HG02870 (cell line): ENCODE results near the gene CLEC4M.

Source experiments
- ATAC-seq: cut with Tn5 transposase; IDR thresholded peaks from one replicate; pipeline ENCODE4 v1.9.1; 2021; ENCODE audit warnings: mild to moderate bottlenecking, moderate library complexity; ENCODE audit not compliant: unreplicated experiment

Gene CLEC4M, protein sequence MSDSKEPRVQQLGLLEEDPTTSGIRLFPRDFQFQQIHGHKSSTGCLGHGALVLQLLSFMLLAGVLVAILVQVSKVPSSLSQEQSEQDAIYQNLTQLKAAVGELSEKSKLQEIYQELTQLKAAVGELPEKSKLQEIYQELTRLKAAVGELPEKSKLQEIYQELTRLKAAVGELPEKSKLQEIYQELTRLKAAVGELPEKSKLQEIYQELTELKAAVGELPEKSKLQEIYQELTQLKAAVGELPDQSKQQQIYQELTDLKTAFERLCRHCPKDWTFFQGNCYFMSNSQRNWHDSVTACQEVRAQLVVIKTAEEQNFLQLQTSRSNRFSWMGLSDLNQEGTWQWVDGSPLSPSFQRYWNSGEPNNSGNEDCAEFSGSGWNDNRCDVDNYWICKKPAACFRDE

GRCh38 chr19:7762719-7763293, at the start of gene CLEC4M:
CLEC4M (plus strand) TSS chr19:7763243; CDS start chr19:7763267, 24 bp downstream.
- no peak for ATAC-seq

- no peak for ATAC-seq
Measured at GRCh38 chr19:7715671-7716070, 47.4 kb upstream of the CLEC4M start.

- ATAC-seq = no peak
Measured at GRCh38 chr19:7716762-7717161, 46.3 kb upstream of the CLEC4M start.

GRCh38 chr19:7718668-7719067, 44.4 kb upstream of the CLEC4M start:
- ATAC-seq = no peak

- ATAC-seq = no peak
Measured at GRCh38 chr19:7720351-7720750, 42.7 kb upstream of the CLEC4M start.

- no peak for ATAC-seq
Measured at GRCh38 chr19:7722231-7722651, 40.8 kb upstream of the CLEC4M start.

- no peak for ATAC-seq
Measured at GRCh38 chr19:7725791-7726190, 37.3 kb upstream of the CLEC4M start.

GRCh38 chr19:7729211-7729610, 33.8 kb upstream of the CLEC4M start:
- no peak for ATAC-seq

GRCh38 chr19:7729831-7730285, 33.2 kb upstream of the CLEC4M start:
- ATAC-seq = no peak

GRCh38 chr19:7730286-7731217, 32.5 kb upstream of the CLEC4M start:
- no peak for ATAC-seq

DNA sequence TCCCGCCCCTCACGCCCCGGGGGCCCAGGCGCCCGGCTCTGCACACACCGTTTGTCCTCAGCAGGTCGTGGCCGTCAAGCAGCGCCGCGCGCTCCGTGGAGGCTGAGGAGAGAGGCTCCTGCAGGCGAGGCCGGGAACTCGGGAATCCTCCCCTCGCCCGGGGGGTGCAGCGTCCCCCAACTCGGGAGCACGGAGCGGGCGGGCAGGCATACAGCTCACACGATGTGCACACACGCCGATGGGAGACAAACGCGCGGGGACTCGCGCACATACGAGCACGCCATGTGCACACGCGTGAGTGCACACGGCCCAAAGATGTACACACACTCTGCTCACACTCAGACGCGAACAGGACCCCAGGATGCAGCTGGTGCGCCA, 31.8 kb upstream of the CLEC4M start:
- no peak for ATAC-seq

DNA sequence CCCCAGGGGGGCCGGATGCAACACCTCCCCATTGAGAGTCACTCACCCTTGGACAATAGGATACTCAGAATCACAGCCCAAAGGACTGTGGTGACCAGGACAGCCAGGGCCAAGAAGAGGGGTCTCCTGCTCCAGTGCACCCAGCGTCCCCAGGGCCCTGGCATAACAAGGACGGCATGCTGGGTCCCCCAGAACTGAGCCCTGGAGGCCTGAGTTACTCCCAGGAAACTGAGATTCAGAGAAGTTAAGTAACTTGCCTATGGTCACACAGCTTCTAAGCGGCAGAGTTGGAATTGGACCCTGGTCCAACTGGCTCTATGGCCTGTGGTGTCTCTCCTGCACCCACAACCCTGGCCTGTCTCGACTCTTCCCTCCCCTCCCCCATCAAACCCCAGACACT, 31.4 kb upstream of the CLEC4M start:
- ATAC-seq = no peak

DNA sequence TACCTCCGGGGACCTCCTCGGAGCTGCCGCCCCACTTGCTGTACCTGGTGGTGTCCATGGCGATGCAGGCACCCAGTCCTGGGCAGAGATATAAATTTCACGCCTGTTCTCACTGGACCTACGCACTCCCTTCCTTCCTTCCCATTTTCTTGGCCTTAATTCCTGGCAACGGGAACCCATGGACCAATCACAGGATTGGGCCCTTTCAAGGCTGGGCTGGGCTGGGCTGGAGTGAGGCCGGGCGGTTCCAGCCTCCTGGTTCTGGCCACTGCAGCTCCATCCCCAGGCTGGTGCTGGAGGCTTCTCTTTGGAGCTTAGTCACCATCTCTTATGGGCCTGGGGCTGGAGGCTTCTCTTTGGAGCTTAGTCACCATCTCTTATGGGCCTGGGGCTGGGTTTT, 31.0 kb upstream of the CLEC4M start, which contains the start of gene CLEC4G:
TSS of gene CLEC4G (minus strand) at position 66 of the 400 bp plus-strand sequence. CDS start at position 58, 8 bp downstream.
- no peak for ATAC-seq

GRCh38 chr19:7733376-7733775, 29.7 kb upstream of the CLEC4M start:
- ATAC-seq = no peak

DNA sequence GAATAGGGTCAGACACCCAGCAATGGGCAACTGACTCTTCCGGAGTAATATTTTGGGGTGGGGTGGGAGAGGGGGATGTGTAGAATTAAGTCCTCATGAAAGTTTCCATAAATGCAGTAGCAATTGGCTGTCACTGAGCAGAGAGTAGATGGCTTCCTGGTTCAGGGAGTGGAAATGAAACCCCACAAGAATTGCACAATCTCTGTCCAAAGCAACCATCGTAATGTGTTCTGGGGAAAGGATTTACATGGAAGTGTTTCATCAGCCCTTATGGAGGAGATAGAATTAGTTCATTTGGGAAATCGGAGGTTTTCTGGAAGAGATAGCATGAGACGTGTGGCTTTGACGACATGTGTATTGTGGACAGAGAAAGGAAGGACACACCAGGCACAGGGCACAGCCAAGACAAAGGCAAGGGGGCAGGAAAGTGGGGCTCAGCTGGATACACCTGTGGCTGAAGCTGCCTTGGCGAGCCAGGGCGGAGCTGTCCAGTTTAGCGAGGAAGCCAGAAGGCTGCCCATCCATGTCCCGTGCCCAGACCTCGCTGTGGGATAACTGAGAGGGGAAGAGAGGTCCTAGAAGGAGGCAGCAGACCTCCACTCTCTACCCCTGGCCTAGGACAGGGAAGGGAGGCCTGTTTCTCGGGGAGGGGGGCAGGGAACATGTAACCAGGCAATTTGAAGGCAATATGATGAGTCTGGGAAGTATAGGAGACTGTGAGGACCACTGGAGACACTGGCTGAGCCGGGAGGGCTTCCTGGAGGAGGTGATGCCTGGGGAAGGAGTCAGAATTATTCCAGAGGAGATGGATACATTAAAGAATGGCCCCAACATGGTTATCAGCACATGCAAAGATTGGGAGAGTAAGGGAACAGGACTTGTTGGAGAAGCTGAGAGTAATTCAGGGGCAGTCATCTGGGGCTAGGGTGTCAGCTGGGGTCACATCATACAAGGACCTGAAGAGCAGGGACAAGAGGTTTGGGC, 28.5 kb upstream of the CLEC4M start:
- no peak for ATAC-seq

- no peak for ATAC-seq
Measured at GRCh38 chr19:7736148-7736547, 26.9 kb upstream of the CLEC4M start.

GRCh38 chr19:7737215-7737614, 25.8 kb upstream of the CLEC4M start:
- ATAC-seq = no peak

- no peak for ATAC-seq
Measured at GRCh38 chr19:7738023-7738422, 25.0 kb upstream of the CLEC4M start.

DNA sequence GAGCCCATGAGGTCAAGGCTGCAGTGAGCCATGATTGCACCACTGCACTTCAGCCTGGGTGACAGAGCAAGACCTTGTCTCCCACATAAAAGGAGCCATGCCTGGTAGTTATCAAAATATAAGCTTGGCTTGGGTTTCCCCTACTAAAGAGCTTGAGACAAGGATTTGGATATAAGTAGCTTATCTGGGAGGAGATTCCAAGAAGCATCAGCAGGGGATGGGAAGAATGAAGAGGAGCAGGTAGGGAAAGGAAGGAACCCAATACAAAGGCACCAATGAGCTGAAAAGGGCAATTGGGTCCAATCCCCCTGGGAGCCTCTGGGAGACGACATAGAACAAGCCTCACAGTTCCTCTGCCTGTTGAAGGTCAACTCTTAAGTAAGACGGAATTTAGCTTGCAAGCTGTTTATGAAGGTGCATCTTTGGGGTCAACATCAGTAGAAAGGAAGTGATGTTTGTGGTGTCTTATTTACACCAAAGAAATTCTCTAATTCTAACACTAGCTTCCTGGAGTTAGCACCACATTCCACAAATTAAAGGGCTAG, 23.8 kb upstream of the CLEC4M start:
- ATAC-seq = no peak
